Sigmoid colon (tissue), 4 donors: Measurements from ENCODE around the gene CSAD.

Experiments used
- CTCF ChIP-seq, 4 experiments: fragments of 450-650 bp in 3 of 4; fragments of 200-600 bp in 1 of 4; IDR thresholded peaks; one replicate each; pipeline ENCODE4 v1.5.1; 2016 to 2019; ENCODE audit warnings: antibody characterized with exemption in 4 of 4, mild to moderate bottlenecking in 3 of 4, moderate library complexity in 2 of 4
- EP300 ChIP-seq, 4 donors: sonication (generic); formaldehyde crosslinking; IDR thresholded peaks; one replicate each; pipeline ENCODE4 v1.6.1; 2017; ENCODE audit warnings: antibody characterized with exemption in 4 of 4
- POLR2A ChIP-seq, 2 donors: fragments of 450-650 bp; IDR thresholded peaks; one replicate each; pipeline ENCODE4 v1.6.1; 2016; ENCODE audit warnings: antibody characterized with exemption in 2 of 2, mild to moderate bottlenecking in 2 of 2, moderate library complexity in 2 of 2
- POLR2AphosphoS5 ChIP-seq, 4 donors: sonication (generic); formaldehyde crosslinking; IDR thresholded peaks; one replicate each; pipeline ENCODE4 v1.6.1; 2017; ENCODE audit warnings: antibody characterized with exemption in 4 of 4

DNA sequence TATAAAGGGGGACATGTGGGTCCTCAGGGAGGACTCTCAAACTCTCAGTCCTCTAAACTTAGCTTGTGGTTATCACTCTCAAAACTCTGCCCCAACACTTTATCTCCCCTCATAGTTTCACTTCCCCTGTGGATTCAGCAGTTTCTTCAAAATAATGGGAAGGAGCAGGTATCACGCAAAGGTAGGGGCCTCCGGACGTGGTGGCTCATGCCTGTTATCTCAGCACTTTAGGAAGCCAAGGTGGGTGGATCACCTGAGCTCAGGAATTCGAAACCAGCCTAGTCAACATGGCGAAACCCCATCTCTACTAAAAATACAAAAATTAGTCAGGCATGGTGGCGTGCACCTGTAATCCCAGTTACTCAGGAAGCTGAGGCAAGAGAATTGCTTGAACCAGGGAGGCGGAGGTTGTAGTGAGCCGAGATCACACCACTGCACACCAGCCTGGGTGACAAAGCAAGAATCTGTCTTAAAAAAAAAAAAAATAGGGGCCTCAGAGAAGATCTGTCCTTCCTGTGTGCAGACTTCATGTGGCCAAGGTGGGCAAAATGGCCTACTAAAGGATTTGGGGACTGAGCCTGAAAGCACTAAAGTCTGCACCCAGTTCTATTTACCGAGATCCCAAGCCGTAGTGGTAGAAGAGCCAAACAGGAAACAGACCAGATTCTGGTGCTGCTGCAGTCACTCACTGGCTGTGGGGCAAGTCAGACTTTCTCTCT is 19.9 kb upstream of the CSAD start:
- TF ChIP-seq CTCF (IDR thresholded peaks at IDR 0.05) (no peak), EP300 (IDR thresholded peaks at IDR 0.05) (no peak), POLR2A (IDR thresholded peaks at IDR 0.05) (no peak), POLR2AphosphoS5 (IDR thresholded peaks at IDR 0.05) (no peak)
